G401.6 (cell line): ENCODE measurements around the gene IRF2BPL.

Experiments used
- FAIRE-seq: peaks from 2 replicates; lab custom pipeline; 2012; peaks lifted over from hg19 to GRCh38; lab: Jason Lieb, UNC

Gene IRF2BPL

DNA sequence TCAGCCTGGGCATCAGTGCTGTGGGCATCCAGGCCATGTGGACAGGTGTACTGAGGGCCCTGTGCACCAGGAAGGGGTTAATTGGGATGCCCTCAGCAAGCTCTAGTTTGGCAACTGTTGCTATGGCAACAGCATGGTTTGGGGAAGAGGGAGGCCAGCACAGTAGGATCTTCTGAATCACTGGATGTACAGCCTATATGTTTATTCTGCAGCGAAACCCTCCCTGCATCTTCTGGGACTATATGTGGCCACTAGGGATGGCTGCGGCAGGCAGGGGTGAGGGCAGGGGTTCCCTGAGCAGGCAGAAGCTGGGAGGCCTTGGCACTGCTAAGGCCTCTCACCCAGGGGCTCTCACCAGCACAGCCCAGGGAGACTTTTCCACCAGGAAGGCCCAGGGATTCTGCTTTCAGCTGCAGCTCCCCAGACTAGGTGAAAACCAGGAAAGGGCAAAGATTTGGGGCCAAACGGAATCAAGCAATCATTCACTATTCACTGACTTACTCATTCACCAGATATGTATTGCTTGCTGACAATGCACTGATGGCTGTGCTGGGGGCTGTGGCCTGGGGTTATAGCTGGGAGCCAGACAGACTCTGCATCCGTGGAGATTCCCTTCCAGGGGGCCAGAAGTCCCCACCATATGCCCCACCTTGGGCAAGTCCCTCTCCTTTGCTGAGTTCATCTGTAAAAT lies 42.8 kb downstream of the IRF2BPL start:
- FAIRE-seq = no peak

DNA sequence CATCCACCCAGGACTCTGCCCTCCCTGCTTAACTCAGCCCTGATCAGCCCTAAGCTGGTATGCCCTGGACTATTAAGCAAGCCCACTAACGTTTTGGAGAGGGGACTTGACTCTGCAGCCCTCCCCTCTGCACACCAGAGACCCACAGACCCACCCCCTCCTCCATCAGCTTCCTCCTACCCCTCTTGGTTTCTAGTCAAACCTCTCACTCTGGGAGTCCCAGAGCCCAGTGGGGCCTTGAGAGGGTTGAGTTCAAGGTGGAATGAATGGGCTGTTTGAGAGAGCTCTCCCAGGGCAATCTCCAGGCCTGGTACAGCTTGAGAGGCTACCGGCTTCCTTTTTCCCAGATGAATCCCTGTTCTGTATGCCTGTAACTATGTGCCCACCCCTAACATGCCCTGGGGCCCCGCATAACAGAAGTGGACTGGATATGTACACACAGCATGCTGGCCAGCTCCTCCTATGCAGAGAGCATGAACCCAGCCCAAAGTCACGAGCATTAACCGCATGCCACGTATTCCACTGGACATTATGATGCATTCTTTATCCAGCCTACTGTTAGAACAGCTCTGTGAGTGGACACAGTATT lies 43.6 kb downstream of the IRF2BPL start:
- no peak for FAIRE-seq

DNA sequence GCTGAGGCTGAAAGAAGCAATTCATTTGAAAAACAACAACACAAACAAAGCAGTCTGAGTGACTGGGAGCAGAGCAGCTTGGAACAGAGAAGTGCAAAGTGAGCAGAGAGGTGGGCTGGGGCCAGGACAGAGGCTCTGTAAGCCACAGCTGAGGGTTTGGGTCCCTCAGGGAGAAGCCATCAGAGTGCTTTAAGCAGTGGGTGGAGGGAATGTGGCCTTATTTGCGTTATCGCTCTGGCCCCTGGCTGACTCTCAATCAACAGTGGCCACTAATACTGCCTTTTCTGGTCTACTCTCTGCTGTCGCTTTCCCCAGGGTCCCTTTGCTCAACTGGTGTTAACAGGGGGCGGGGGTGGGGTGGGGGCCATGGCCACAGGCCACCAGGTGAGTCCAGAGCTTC lies 44.2 kb downstream of the IRF2BPL start:
- no peak for FAIRE-seq

DNA sequence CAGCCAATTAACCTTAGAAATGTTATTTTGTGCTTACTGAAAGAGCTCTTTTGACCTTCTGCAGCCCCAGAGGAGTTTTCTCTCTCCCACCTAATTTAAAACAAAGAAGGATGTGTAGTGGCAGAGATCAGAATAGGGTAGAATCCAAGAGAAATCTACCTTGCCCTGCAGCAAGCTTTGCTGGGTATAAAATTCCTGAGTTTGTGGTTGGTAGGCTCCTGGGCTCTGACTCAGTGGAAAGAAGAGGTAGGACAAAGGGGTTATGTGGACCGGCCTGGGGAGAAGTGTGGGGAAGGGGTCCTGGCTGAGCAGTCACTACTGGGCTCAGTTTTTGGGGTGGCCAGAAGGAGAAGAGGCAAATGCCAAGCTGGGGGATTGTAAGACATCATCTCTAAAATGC lies 46.8 kb downstream of the IRF2BPL start:
- FAIRE-seq = no peak

DNA sequence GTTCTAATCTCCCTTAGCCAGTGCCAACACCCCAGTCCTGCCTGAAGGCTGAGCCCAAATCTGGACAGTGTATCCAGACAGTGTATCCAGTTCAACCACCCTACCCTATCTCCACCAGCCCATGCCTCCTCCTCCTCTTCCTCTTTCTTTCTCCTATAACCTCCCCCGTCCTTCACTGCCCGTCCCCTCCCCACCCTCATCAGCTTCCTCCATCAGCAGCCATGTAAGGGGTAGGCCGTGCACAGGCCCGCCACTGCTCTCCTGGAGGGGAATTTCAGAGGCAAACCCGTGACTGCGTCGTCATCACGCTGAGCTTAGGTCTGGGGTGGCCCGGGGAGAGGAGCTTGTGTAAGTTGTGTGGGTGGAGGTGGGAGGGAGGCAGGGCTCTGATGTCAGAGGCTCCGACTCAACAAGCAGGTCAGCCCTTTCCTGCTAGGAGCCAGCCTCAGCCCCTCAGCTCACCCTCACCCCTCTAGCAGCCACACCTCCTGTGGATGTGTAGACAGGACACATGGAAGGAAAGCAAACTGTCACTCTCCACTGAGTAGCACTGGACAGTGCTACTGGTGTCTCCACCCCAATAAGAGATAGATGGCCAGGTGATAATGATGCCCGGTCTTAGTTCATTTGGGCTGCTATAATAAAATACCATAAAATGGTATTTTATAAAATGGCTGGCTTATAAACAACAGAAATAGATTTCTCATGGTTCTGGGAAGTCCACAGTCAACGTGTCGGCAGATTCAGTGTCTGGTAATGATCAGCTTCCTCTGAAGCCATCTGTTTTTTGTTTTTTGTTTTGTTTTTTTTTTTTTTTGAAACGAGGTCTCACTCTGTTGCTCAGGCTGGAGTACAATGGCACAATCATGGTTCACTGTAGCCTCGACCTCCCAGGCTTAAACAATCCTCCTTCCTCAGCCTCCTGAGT lies 50.5 kb downstream of the IRF2BPL start:
- FAIRE-seq = no peak

DNA sequence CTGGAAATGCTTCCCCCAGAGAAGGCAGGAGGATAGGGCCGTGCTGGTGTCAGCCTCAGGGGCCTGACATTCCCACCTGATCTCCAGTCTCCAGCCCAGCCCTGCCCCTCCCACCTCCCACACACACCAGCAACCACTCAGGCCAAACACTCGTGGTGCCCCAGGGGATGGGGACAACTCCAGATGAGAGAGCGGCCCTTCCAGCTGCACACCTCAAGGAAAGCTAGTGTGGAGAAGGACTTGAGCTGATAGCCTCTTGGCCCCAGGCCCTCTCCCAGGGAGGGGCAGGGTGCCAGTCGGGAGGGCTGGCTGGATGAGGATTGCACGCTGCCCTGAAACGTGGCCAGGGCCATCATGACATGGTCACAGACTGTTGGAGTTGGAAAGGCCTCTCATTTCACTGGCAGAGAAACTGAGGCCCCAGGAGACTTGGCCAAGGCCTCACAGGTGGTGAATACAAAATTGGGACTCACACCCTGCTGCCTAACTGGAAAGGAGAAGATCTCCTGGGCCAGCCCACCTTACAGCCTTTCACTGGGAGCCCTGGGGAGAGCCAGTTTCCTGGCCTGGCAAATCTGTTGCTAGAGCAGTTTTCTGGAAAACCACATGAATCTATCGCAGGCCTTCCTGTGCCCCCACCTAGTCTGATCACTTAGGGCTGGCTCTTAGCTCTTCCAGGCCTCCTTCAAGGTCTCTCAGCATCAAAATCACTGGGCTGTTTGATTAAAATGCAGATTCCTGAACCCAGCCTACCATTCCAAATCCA lies 52.1 kb downstream of the IRF2BPL start:
- FAIRE-seq = no peak

DNA sequence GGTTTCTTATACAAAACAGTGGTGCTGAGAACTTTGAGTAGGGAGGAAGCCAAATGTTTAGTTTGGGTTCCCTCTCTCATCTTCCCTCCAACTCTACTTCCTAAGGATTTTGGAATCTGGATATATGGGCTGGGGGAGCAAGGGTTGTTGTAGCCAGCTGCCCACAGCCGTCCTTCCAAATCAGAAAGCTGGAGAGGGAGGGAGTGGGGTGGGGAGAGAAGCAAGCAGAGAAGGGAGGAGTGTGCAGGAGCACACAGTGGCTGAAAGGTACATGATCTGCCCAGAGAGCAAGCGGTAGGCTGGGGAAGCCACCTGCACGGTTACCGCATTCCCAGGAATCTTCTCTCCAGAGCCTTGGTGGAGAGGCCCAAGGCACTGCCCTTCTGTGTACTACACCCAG lies 52.7 kb downstream of the IRF2BPL start:
- no peak for FAIRE-seq

DNA sequence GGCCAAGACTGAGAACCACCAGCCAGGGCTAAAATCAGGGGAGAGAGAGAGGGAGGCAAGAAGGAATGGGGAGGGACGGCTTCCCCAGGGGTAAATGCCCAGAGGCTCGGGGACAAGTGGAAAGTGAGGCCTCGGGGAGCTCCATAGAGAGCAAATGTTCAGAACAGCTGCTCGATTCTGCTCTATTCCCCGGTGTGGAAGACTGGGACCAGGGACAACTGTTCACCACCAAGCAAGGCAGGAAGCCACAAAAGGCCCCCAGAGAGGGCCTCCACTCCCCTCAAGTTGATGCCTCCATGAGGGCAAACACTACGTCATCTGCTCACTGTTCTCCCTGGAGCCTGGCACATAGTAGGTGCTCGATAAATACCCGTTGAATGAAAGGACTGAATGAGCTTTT lies 53.5 kb downstream of the IRF2BPL start:
- no peak for FAIRE-seq
